ENCODE results near the gene HOXB2. TPM values are rescaled to one million over a fixed set of nuclear protein-coding genes. Genes with fewer than 3 reads are reported as not detected.

HOXB2 gene
- total RNA-seq, 1 donor from 2014 or later = 5.3 TPM

DNA sequence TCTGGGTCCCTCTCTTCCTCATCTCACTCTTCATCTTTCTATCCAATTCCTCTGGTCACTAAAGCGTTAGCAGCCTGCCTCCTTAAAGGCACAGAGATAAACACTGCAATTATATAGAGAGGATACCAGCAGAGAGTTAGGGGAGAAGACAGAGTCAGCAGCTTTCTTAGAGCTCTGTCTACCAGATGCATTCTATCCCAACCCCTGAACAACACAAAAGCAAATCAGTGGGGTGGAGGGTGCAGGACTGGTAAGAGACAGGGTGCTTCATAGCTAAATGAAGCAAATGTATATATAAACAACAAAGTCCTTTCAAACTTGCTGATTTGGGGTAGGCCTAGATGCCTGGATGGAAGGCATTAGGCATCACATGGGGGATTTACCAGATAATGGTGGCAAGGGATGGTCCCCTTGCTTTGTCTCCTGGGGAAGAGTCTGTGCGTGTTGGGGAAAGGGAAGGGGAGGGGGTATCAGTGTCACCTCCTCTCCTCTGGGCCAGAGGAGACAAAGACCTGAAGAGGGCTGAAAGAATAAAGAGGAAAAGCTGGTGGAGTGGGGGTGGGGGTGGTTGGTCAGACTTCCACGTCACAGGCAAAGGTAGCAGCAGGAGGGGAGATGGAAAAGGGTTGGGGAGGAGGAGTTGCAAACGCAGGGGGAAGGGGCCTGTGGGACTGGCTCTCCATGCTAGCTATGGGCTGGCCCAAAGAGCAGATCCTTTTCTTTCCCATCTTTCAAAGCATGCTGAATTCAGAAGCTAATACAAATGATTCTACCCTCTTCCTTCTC is 21.2 kb upstream of the HOXB2 start:
- DNase-seq (ENCODE audit: low read depth, low spot score) = no peak

DNA sequence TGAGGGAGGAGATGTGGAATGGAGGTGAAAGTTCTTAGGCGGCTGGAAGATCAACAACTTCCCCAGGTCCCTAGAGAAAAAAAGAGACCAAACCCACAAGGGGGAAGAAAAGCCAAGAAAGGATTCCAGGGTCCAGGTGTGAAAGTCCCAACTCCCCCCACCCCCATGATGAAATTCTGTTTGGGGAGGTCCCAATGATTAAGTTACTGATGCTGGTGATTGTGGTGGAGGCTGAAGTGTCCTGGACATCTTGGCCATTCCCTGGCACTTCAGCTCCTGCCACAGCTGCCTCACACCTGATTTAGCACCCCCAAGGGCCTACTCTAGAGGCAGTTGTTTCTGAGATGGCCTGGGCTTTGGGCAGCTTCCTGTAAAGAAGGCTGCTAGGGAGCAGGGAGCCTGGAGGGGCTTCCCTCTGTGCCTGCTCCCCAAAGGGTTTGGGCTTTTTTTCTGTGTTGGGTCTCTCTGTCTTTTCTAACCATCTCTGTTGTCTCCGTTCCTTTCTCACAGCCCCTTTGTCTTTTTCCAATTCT is 20.2 kb upstream of the HOXB2 start:
- DNase-seq (ENCODE audit: low read depth, low spot score) = no peak

- no peak for DNase-seq (ENCODE audit: low read depth, low spot score)
Measured at GRCh38 chr17:48564188-48565021, 19.5 kb upstream of the HOXB2 start.

- DNase-seq (ENCODE audit: low read depth, low spot score) = no peak
Measured at GRCh38 chr17:48563867-48564187, 18.9 kb upstream of the HOXB2 start.

DNA sequence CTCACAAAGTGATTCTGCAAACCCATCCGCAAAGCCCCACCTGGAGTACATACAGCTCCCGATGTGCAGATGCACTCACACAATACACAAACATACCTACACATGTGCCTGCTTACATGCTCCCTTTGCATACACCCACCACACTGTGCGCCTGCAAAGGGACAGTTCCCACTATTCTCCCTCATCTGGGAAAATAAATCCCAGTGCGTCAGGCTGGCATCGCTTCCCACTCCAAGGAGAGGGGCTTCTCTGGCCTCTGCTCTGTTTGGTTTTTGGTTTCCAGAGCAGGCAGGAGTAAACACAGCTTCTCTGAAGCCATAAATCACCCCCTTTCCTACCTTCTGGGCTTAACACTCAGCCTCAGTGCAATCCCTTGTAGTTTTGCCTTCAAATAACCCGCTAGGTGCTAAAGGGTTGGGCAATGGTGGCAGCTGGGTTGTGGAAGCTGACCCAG is 18.5 kb upstream of the HOXB2 start:
- no peak for DNase-seq (ENCODE audit: low read depth, low spot score)

- DNase-seq (ENCODE audit: low read depth, low spot score) = no peak
Measured at GRCh38 chr17:48562934-48563333, 18.0 kb upstream of the HOXB2 start.

- no peak for DNase-seq (ENCODE audit: low read depth, low spot score)
Measured at GRCh38 chr17:48561884-48562810, 17.2 kb upstream of the HOXB2 start.

- DNase-seq (ENCODE audit: low read depth, low spot score) = no peak
Measured at GRCh38 chr17:48559840-48560817, 15.2 kb upstream of the HOXB2 start.

GRCh38 chr17:48559122-48559839 is 14.4 kb upstream of the HOXB2 start:
- no peak for DNase-seq (ENCODE audit: low read depth, low spot score)

- no peak for DNase-seq (ENCODE audit: low read depth, low spot score)
Measured at GRCh38 chr17:48558831-48559121, 13.9 kb upstream of the HOXB2 start.

- DNase-seq (ENCODE audit: low read depth, low spot score) = no peak
Measured at GRCh38 chr17:48558057-48558830, 13.3 kb upstream of the HOXB2 start.

GRCh38 chr17:48556576-48557401 is 11.9 kb upstream of the HOXB2 start:
- DNase-seq (ENCODE audit: low read depth, low spot score) = no peak

- DNase-seq (ENCODE audit: low read depth, low spot score) = no peak
Measured at GRCh38 chr17:48556229-48556575, 11.3 kb upstream of the HOXB2 start.

DNA sequence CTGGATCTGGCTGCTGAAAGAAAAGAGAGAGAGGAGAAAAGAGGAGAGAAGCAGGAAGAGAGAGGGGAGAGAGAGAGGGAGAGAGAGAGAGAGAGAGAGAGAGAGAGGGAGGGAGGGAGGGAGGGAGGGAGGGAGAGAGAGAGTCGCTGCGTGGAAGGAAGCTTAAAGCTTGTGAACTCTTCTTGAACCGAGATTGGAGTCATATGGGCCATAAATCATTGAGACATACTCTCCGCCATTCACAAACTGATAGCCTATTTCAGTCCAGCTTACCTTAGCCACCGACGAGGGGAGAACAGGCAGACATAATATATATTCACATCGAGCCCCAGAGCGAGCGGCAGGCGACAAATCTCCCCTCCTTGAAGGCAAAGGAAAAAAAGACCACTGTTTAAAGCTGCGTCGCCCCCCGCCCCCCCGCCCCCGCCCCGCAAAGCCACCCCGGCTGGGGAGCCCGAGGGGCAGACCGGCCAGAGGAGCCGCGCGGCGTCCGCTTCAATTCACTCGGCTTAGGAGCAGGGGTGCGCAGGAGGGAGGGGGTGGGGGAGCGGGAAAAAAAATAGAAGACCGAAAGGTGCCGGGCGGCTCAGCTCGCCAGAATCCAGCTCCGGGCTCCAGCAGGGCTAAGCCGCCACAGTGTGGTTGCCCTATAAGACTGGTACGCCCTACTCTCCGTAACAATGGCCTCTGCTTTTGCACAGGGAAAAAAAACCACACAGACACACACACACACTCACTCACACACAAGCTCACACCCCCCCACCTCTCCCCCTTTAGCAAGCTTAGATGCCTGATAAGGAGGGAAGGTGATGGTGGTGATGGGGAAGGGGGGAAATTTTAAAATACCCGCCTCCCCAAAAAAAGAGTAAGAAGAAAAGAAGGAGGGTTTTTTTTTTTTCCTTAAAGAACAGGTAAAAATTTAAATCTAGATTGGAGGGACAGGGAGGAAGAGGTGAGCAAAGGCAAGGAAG is 10.6 kb upstream of the HOXB2 start:
- peak; percentile 80 for DNase-seq (ENCODE audit: low read depth, low spot score)

DNA sequence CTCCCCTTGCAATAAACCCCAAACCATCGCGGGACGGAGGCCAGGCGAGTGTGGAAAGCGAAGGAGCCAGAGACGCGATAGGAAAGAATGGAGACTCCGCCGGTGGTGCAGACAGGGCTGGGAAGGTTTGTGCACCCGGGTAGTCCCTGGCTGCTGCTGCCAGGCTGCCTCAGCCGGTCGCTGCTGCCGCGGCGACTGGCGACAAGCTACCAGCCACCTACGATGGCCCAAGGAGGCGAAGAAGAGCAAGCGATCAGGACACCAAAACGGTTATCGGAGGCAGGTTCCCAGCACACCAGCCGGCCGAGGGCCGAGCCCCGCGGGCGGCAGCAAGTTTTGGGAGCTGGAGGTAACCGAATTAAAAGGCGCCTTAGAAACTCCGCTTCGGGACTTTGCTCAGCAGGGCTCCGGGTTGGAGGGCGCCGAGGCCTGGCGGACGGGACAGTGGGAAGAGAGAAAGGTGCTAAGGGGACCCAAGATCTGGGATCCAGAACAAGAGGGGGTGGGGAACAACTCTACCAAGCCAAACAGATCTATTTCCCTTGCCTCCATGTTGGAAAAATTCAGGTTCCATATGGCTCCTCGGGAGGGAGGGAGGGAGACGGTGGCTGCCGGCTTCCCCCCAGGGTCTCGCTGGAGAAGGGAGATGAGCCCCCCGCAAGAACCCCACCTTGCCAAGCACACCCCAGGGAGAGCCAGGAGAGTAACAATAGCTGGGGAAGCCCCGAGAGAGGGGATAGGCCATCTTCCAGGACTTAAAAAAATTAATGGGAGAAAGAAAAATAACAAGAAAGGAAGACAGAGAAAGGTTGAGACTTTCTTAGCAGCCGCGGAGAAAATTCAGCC is 9.7 kb upstream of the HOXB2 start:
- no peak for DNase-seq (ENCODE audit: low read depth, low spot score)

- no peak for DNase-seq (ENCODE audit: low read depth, low spot score)
Measured at GRCh38 chr17:48553826-48554225, 8.9 kb upstream of the HOXB2 start.
